ENCODE results near the gene CFAP53.

Gene CFAP53

DNA sequence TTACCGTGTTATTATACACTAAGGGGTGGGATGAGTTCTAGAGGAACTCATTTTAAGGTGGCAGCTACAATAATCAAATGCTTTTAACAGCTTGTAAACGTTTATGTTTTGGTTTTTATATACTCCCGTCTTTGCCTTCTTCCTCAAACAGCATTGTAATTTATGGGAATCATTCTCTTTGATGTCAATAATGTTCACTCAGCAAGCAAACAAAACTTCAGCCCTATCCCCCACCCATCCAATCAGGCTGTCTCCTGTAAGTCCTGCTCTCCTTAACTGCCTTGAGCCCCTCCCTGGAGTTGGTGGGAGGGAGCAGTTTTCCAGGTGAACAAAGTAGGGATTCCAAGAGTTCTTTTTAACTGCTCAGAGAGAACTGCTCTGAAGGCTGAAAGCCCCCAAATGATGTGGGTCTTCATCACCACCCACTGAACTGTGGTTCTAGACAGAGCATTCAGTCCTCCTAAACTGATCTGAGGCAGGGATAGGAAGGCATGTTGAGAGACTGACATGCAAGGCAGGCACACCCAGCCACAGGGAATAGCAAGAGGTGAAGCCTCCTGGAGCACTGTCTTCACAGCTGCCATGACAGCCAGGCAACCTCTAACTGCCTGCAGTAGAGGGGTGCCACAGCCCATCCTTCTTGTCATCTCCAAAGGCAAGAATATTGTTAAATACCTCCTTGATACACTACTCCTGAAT is 88.9 kb downstream of the CFAP53 start:
- no peak for DNase-seq (ENCODE audit: low read depth)

More for the DNA sequence above, 88.9 kb downstream of the CFAP53 start:
- H3K4me3 ChIP-seq (ENCODE audit: low read depth, low read length), result no peak overlapping the region
- TF ChIP-seq, protein P1, sequence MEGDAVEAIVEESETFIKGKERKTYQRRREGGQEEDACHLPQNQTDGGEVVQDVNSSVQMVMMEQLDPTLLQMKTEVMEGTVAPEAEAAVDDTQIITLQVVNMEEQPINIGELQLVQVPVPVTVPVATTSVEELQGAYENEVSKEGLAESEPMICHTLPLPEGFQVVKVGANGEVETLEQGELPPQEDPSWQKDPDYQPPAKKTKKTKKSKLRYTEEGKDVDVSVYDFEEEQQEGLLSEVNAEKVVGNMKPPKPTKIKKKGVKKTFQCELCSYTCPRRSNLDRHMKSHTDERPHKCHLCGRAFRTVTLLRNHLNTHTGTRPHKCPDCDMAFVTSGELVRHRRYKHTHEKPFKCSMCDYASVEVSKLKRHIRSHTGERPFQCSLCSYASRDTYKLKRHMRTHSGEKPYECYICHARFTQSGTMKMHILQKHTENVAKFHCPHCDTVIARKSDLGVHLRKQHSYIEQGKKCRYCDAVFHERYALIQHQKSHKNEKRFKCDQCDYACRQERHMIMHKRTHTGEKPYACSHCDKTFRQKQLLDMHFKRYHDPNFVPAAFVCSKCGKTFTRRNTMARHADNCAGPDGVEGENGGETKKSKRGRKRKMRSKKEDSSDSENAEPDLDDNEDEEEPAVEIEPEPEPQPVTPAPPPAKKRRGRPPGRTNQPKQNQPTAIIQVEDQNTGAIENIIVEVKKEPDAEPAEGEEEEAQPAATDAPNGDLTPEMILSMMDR (IDR thresholded peaks at IDR 0.05; ENCODE audit: low read depth, low read length, missing control alignments), result no peak
- in situ Hi-C loops (cut with HindIII; ENCODE audit: low sequenced_read_pairs), result no loop called here
